ENCODE results near the gene CDK5RAP1.

CDK5RAP1 gene

DNA sequence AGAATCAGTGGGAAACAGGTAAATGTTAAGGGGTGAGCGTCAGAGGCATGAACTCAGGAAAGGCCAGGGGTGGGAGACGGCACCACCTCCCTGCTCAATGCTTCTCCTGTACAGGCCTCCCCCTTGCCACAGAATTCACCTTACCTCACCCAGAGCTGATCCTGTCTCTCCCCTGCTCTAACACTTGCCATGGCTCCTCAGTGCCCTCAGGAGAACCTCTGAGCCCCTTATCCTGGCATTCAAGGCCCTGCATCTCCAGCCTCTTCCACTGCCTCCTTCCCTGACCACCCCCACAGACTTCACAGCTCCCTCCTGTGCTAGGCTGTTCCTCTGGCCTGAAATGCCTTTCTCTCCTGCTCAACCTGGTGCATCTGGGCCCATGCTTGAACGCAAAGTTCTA, 84.4 kb downstream of the CDK5RAP1 start:
- Mint-ChIP-seq H3K27me3 (peaks cover 1% of the 10 kb centered on the region), H3K4me3 (no peak overlapping the region), H3K27ac (no peak overlapping the region), H3K9me3 (ENCODE audit: low read depth) (no peaks in the 10 kb centered on the region), H3K4me1 (ENCODE audit: low read depth) (no peaks in the 10 kb centered on the region), H3K36me3 (no peaks in the 10 kb centered on the region)

DNA sequence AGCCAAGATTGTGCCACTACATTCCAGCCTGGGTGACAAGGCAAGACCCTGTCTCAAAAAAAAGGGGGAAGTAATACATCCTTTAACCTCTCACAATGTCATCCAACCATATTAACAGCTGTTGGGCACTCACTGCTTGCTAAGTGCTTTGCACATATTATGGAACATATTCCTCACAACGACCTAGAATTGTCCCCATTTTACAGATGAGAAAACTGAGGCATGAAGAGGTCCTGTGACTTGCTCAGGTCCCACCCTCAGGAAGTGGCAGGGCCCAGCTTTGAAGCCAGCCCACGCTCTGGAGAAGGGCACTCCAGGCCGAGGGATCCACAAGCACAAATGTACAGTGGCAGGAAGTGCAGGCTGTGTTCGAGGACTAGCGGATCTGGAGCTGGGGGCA, 85.0 kb downstream of the CDK5RAP1 start:
- Mint-ChIP-seq H3K27ac (no peak overlapping the region), H3K4me3 (no peak overlapping the region), H3K27me3 (peaks cover 1% of the 10 kb centered on the region), H3K4me1 (ENCODE audit: low read depth) (no peaks in the 10 kb centered on the region), H3K36me3 (no peaks in the 10 kb centered on the region), H3K9me3 (ENCODE audit: low read depth) (no peaks in the 10 kb centered on the region)

DNA sequence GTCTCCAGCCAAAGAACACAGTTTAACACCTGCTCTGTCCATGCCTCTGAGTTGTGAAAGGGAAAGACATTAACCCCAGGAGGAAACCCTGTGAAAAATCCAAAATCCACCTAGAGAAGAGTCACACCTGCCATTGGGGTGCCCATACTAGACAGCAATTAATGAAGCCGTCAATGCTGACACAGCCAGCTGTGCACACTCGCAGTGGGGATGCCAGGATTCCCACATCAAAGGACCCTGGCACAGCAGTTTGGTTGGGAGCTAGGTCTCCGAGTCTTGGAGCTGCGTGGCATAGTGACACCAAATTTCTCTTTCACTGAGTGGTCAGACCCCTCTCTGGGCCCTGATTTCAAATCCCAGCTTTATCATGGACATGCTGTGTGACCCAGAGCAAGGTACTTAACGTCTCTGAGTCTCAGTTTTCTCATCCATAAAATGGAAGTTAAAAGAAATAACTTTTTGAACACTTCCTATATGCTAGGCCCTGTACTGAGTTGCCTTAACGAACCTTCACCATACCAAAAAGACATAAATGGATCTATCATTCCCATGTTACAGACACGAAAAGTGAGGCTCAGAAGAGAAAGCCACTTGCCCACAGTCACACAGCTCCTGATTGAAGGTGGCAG, 87.5 kb downstream of the CDK5RAP1 start:
- H3K4me3 Mint-ChIP-seq, result no peak overlapping the region
- no peak overlapping the region for H3K27ac Mint-ChIP-seq
- no peaks in the 10 kb centered on the region for H3K4me1 Mint-ChIP-seq (ENCODE audit: low read depth)
- H3K27me3 Mint-ChIP-seq, result peaks cover 1% of the 10 kb centered on the region
- H3K9me3 Mint-ChIP-seq (ENCODE audit: low read depth), result no peaks in the 10 kb centered on the region
- H3K36me3 Mint-ChIP-seq, result no peaks in the 10 kb centered on the region

DNA sequence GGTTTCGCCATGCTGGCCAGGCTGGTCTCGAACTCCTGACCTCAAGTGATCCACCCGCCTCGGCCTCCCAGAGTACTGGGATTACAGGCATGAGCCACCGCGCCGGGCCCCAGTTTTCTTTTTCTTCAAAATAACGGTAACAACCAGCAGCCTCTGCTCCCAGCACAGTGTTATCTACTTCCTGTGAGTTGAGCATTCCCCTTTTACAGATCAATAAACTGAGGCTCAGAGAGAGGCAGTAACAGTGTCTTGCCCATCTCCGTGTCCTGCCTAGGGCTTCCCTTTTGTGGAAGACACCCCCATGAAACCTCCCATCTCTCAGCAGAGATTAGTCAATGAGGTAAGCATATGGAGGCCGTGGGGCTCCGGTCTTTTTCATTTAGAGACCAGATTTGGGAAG, 88.7 kb downstream of the CDK5RAP1 start:
- H3K27me3 Mint-ChIP-seq, result no peaks in the 10 kb centered on the region
- H3K27ac Mint-ChIP-seq, result no peak overlapping the region
- H3K4me1 Mint-ChIP-seq (ENCODE audit: low read depth), result no peaks in the 10 kb centered on the region
- H3K36me3 Mint-ChIP-seq, result no peaks in the 10 kb centered on the region
- H3K9me3 Mint-ChIP-seq (ENCODE audit: low read depth), result no peaks in the 10 kb centered on the region
- H3K4me3 Mint-ChIP-seq, result no peak overlapping the region

DNA sequence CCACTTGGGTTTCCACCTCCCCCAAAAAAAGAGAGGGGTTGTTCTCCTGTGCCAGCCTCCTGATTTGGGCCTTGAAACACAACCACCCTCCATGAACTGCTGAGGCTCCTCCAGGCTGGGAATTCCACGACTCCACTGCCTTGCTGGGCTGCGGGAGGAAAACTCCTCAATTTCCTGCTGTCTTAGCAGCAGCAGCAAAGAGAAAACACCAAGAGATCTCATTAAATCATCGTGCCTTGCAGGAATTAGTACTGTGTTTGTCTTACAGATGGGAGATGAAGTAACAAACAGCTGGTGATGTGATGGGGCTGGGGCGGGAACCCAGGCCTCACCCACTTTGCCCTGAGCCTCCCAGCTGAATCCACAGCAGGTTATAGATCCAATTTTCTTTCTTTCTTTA, 89.3 kb downstream of the CDK5RAP1 start:
- no peak overlapping the region for H3K4me3 Mint-ChIP-seq
- H3K27ac Mint-ChIP-seq, result no peak overlapping the region

DNA sequence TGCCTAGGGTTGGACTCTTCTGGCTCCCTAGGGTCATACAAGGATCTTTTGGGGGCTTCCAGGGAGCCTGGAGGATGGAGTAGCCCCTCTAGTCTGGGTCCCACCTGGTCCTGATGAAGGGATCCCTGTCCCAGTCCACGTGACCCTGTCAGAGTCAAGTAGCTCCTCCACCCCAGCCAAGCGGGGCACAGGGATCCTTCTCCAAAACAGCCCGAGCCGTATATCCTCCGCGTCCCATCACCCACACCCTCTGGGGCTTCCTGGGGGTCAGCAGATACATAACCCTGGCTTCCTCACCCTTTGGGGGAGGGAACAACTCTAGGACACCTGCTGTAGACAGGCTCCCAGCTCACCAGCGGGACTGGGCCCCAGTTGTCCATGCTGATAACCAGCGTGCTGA, 90.3 kb downstream of the CDK5RAP1 start:
- H3K27ac Mint-ChIP-seq, result no peak overlapping the region
- H3K4me3 Mint-ChIP-seq, result no peak overlapping the region
- H3K27me3 Mint-ChIP-seq, result no peaks in the 10 kb centered on the region
- H3K9me3 Mint-ChIP-seq (ENCODE audit: low read depth), result no peaks in the 10 kb centered on the region
- no peaks in the 10 kb centered on the region for H3K4me1 Mint-ChIP-seq (ENCODE audit: low read depth)
- H3K36me3 Mint-ChIP-seq, result no peaks in the 10 kb centered on the region

More for the DNA sequence above, 89.3 kb downstream of the CDK5RAP1 start:
- H3K9me3 Mint-ChIP-seq (ENCODE audit: low read depth), result no peaks in the 10 kb centered on the region
- no peaks in the 10 kb centered on the region for H3K36me3 Mint-ChIP-seq
- H3K4me1 Mint-ChIP-seq (ENCODE audit: low read depth), result no peaks in the 10 kb centered on the region
- no peaks in the 10 kb centered on the region for H3K27me3 Mint-ChIP-seq

DNA sequence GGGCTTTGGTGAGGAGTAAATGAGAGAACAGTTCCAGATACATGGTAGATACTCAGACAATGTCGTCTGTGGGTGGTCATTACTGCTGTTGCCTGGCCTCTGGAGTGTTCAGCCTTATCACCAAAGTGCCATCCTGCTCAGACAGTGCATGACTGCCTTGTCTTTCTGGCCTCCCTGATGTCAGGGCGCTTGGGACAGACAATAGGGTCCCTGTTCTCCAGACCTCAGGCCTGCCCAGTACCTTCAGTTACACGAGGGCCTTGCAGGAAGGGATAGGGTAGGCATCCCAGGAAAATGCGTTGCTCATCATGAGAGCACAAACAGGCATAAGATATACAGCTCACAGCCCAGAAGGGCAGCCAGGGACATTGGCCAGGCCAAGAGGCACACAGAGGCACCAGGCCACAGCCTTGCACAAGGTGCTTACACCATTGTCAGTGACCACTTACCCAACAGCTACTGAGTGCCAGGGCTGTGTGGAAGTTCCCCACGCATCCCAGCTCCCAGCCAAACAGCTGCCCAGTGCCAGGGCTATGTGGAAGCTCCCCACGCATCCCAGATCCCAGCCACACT, 90.9 kb downstream of the CDK5RAP1 start:
- Mint-ChIP-seq H3K4me1 (ENCODE audit: low read depth) (no peaks in the 10 kb centered on the region), H3K27ac (no peak overlapping the region), H3K27me3 (no peaks in the 10 kb centered on the region), H3K9me3 (ENCODE audit: low read depth) (no peaks in the 10 kb centered on the region), H3K36me3 (no peaks in the 10 kb centered on the region), H3K4me3 (no peak overlapping the region)

DNA sequence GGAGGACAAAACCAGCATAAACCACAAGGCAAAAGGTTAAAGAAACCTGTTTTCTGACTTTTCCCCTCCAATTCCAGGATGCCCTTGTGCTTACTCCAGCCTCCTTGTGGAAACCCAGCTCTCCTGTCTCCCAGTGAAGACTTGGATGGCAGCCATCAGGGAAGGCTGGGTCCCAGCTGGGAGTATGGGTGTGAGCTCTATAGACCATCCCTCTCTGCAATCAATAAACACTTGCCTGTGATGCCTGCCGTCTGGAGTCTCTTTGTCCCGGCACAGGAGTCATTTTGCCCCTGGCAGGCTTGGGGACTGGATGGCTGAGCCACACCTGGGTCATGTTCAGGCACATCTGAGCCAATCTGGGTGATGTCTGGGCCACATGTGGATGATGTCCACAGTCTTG, 91.7 kb downstream of the CDK5RAP1 start:
- no peaks in the 10 kb centered on the region for H3K9me3 Mint-ChIP-seq (ENCODE audit: low read depth)
- H3K4me1 Mint-ChIP-seq (ENCODE audit: low read depth), result no peaks in the 10 kb centered on the region
- no peaks in the 10 kb centered on the region for H3K36me3 Mint-ChIP-seq
- no peak overlapping the region for H3K4me3 Mint-ChIP-seq
- H3K27me3 Mint-ChIP-seq, result no peaks in the 10 kb centered on the region
- H3K27ac Mint-ChIP-seq, result no peak overlapping the region

Measured in activated naive CD8-positive, alpha-beta T cell (primary cell).